Fibroblast of mammary gland (primary cell): ENCODE results near the gene NKD1.

Experiments used
- DNase-seq: peaks from one replicate; pipeline ENCODE4 v3.0.0-alpha.2; 2010; ENCODE audit warnings: low read depth
- H3K4me3 ChIP-seq: 2 replicates; pipeline ENCODE4 v1.5.1; 2011; ENCODE audit warnings: low read depth, mild to moderate bottlenecking, low read length, moderate library complexity; ENCODE audit not compliant: control insufficient read depth
- CTCF ChIP-seq: conservative IDR thresholded peaks from 2 replicates; pipeline ENCODE4 v1.5.1; 2011; ENCODE audit warnings: low read depth, low read length, inconsistent platforms; ENCODE audit not compliant: control insufficient read depth, insufficient read depth

Gene NKD1

DNA sequence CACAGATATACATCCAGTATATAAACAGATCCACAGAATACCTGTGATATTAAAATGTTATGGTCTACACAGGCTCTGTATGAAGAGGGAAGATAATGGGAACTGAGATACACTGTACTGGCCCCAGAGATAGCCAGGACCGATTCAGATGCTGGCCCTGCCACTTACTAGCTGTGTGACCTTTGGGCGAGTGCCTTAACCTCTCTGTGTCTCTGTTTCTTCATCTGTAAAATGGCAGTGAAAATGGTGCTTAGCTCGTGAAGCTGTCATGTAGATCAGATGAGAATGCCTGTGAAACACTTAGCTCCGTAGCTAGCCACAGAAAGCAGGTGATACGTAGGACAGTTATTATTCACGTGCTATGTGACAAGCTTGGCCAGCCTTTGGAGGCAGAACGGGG, 22.2 kb downstream of the NKD1 start:
- no peak overlapping the region for H3K4me3 ChIP-seq
- no peak for DNase-seq
- no peak for TF ChIP-seq CTCF

- DNase-seq: no peak
- no peak overlapping the region for H3K4me3 ChIP-seq
- no peak for TF ChIP-seq CTCF
Measured at GRCh38 chr16:50570808-50571598, 22.8 kb downstream of the NKD1 start.

GRCh38 chr16:50571786-50572185, 23.6 kb downstream of the NKD1 start:
- H3K4me3 ChIP-seq: no peak overlapping the region
- DNase-seq: no peak
- no peak for TF ChIP-seq CTCF

- no peak for DNase-seq
- no peak for TF ChIP-seq CTCF
- no peak overlapping the region for H3K4me3 ChIP-seq
Measured at GRCh38 chr16:50572700-50573099, 24.5 kb downstream of the NKD1 start.

- no peak for DNase-seq
- TF ChIP-seq CTCF: no peak
- no peak overlapping the region for H3K4me3 ChIP-seq
Measured at GRCh38 chr16:50573279-50573678, 25.1 kb downstream of the NKD1 start.

DNA sequence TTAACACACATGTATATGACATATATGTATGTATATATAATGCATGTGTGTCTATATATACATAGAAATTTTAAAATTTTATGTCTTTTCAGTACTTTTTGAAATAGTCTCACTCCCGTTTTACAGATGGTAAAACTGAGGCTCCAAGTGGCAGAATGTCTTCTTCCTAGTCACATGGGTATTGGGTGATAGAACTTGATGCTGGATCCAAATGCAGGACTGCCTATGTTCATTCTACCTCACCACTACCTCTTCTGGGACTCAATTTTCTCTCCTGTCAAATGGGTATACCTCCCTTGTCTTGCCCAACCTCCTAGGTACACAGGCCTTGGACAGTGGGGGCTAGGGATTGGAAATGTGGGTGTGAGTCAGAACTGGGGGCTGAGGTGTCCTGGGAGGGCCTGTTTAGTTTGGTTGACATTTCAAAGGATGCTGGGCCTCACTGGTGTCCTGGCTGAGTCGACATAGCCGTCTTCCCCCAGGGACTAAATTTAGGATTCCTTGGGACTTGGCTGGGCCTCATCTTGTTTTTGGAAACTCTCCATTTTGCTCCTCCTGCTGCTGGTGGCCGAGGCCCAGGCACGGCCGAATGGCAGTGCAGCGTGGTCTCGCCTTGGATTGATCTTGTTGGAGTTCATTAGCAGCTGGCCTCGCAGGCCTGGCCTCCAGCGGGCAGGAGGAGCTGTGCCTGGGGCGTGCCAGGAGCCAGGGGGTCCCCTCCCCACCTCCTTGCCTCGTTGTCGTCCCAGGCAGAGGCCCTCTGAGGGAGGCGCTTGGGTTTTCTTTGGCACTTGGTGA, 25.9 kb downstream of the NKD1 start:
- no peak overlapping the region for H3K4me3 ChIP-seq
- no peak for DNase-seq
- TF ChIP-seq CTCF: no peak
